SK-N-SH treated with all-trans-retinoic acid at 6 μM for 48 hours (cell line): ENCODE measurements around the gene GRB7.

Source experiments
- ATAC-seq: fragments of 200-7000 bp; cut with Tn5 transposase; 3 replicates; pipeline ENCODE4 v1.9.1; 2020; ENCODE audit warnings: mild to moderate bottlenecking, moderate library complexity
- ARNTL ChIP-seq: fragments of 450-650 bp; formaldehyde crosslinking; IDR thresholded peaks from 2 replicates; pipeline ENCODE4 v1.5.0; 2020; ENCODE audit warnings: low read depth, mild to moderate bottlenecking, moderate library complexity, borderline replicate concordance
- BACH2 ChIP-seq: fragments of 250-450 bp; sonication (Bioruptor Pico); IDR thresholded peaks from 2 replicates; pipeline ENCODE4 v1.9.0; 2021; ENCODE audit warnings: mild to moderate bottlenecking, borderline replicate concordance
- CREB5 ChIP-seq: fragments of 250-450 bp; sonication (Bioruptor Pico); IDR thresholded peaks from 2 replicates; pipeline ENCODE4 v1.5.1; 2020; ENCODE audit warnings: low read depth, mild to moderate bottlenecking, moderate library complexity
- CSDC2 ChIP-seq: fragments of 250-450 bp; sonication (Bioruptor Pico); IDR thresholded peaks from 2 replicates; pipeline ENCODE4 v1.5.0; 2020; ENCODE audit warnings: mild to moderate bottlenecking, moderate library complexity
- ESRRG ChIP-seq: fragments of 250-450 bp; sonication (Bioruptor Pico); IDR thresholded peaks from 2 replicates; pipeline ENCODE4 v1.6.1; 2021; ENCODE audit warnings: mild to moderate bottlenecking
- GLIS3 ChIP-seq: fragments of 250-450 bp; sonication (Bioruptor Pico); IDR thresholded peaks from 2 replicates; pipeline ENCODE4 v1.5.0; 2020; ENCODE audit warnings: mild to moderate bottlenecking, moderate library complexity
- ISL1 ChIP-seq: fragments of 250-450 bp; sonication (Bioruptor Pico); IDR thresholded peaks from 2 replicates; pipeline ENCODE4 v2.1.2; 2022; ENCODE audit warnings: mild to moderate bottlenecking, moderate library complexity
- OSR1 ChIP-seq: fragments of 250-450 bp; sonication (Bioruptor Pico); IDR thresholded peaks from 2 replicates; pipeline ENCODE4 v1.8.0; 2022; ENCODE audit warnings: moderate library complexity, mild to moderate bottlenecking, inconsistent platforms
- POU6F1 ChIP-seq: fragments of 250-450 bp; sonication (Bioruptor Pico); IDR thresholded peaks from 2 replicates; pipeline ENCODE4 v1.8.0; 2021; ENCODE audit warnings: low read depth, mild to moderate bottlenecking, moderate library complexity, borderline replicate concordance
- PPARA ChIP-seq: fragments of 250-450 bp; sonication (Bioruptor Pico); IDR thresholded peaks from 2 replicates; pipeline ENCODE4 v1.5.0; 2020; ENCODE audit warnings: mild to moderate bottlenecking, borderline replicate concordance
- SNAI2 ChIP-seq: fragments of 250-450 bp; sonication (Bioruptor Pico); IDR thresholded peaks from 2 replicates; pipeline ENCODE4 v1.5.0; 2020; ENCODE audit warnings: mild to moderate bottlenecking, moderate library complexity
- TCF4 ChIP-seq: fragments of 250-450 bp; sonication (Bioruptor Pico); IDR thresholded peaks from 2 replicates; pipeline ENCODE4 v1.8.0; 2021; ENCODE audit warnings: mild to moderate bottlenecking, moderate library complexity, borderline replicate concordance
- TOX ChIP-seq: fragments of 250-450 bp; sonication (Bioruptor Pico); IDR thresholded peaks from 2 replicates; pipeline ENCODE4 v1.8.0; 2021; ENCODE audit warnings: mild to moderate bottlenecking, moderate library complexity, borderline replicate concordance
- ZC3H10 ChIP-seq: fragments of 250-450 bp; sonication (Bioruptor Pico); IDR thresholded peaks from 2 replicates; pipeline ENCODE4 v1.5.1; 2021; ENCODE audit warnings: mild to moderate bottlenecking, moderate library complexity
- ZNF70 ChIP-seq: fragments of 450-650 bp; formaldehyde crosslinking; IDR thresholded peaks from 2 replicates; pipeline ENCODE4 v1.5.0; 2020; ENCODE audit warnings: mild to moderate bottlenecking, moderate library complexity
- ZNF8 ChIP-seq: fragments of 450-650 bp; formaldehyde crosslinking; IDR thresholded peaks from 2 replicates; pipeline ENCODE4 v1.5.0; 2020; ENCODE audit warnings: mild to moderate bottlenecking, moderate library complexity
- TF ChIP-seq, protein P1 (sequence below): fragments of 250-450 bp; sonication (Bioruptor Pico); IDR thresholded peaks from 2 replicates; pipeline ENCODE4 v1.5.0; 2020; ENCODE audit warnings: mild to moderate bottlenecking, moderate library complexity
- TF ChIP-seq, protein P2 (sequence below): fragments of 250-450 bp; sonication (Bioruptor Pico); IDR thresholded peaks from 2 replicates; pipeline ENCODE4 v1.8.0; 2020; ENCODE audit warnings: mild to moderate bottlenecking, moderate library complexity, borderline replicate concordance
- TF ChIP-seq, protein P3 (sequence below): fragments of 250-450 bp; sonication (Bioruptor Pico); IDR thresholded peaks from 2 replicates; pipeline ENCODE4 v1.5.1; 2021; ENCODE audit warnings: mild to moderate bottlenecking, moderate library complexity

Gene GRB7

DNA sequence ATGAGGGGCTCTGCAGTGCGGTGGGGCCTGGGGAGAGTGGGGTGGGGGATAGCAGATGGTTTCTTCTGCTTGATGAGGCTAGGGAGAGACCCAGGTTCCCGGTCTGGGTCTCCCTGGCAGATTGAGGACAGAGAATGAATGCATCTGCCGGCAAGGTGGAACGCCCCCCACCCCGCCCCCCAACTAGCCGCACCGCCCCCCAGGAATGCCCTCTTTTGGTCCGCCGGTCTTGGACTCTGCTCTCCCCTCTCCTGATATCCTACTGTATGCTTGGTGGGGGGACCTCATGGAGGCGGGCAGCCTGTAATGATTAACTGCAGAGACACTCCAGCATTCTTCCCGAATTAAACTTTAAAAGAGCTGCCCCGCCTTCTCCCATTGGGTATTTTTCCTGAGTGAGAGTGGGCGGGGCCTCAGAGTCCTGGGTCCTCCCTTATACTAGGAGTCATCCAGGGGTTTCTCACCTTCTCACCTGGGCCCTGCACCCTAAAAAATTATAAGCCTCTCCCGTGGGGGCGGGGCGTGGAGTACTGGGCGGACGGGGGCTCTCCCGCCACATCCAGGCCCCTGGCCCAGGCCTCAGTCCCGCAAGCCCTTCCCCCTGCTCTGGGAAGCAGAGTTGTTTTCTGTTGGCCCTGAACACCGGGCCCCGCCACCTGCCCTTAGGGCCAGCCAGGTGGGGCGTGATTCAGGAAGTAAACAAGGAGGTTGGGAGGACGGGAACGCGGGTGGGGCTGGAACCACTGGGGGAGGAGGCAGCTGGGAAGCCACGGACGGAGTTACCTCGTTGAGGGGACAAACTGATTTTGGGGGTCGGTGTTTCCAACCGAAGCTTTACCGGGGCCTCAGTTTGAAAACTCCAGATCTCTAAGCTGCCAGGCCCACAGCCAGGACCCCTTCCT, 1.5 kb downstream of the GRB7 start (continued):
- TF ChIP-seq, protein P1, sequence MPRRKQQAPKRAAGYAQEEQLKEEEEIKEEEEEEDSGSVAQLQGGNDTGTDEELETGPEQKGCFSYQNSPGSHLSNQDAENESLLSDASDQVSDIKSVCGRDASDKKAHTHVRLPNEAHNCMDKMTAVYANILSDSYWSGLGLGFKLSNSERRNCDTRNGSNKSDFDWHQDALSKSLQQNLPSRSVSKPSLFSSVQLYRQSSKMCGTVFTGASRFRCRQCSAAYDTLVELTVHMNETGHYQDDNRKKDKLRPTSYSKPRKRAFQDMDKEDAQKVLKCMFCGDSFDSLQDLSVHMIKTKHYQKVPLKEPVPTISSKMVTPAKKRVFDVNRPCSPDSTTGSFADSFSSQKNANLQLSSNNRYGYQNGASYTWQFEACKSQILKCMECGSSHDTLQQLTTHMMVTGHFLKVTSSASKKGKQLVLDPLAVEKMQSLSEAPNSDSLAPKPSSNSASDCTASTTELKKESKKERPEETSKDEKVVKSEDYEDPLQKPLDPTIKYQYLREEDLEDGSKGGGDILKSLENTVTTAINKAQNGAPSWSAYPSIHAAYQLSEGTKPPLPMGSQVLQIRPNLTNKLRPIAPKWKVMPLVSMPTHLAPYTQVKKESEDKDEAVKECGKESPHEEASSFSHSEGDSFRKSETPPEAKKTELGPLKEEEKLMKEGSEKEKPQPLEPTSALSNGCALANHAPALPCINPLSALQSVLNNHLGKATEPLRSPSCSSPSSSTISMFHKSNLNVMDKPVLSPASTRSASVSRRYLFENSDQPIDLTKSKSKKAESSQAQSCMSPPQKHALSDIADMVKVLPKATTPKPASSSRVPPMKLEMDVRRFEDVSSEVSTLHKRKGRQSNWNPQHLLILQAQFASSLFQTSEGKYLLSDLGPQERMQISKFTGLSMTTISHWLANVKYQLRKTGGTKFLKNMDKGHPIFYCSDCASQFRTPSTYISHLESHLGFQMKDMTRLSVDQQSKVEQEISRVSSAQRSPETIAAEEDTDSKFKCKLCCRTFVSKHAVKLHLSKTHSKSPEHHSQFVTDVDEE (CRISPR knock-in tag), result no peak

DNA sequence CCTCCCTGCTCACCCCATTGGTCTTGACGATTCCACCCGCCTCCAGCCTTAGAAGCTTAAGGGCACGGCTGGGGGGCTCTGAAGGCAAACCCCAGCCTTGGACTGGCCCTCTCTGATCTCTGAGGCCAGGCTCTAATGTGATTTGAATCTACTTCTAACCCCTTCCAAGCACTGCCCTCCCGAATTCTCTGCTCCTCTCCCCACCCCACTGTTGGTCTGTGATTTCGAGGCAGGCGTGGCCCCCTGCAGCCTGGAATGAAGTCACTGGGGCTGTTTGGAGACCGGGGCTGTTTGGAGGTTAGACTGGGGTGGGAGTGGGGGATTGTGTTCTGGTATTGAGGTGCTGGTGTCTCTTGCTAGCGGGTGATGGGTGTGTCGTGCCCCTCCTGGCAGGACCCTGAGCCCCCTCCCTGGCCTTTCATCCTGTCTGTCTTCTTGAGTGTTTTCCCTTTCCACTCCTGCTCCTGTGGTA, 2.2 kb downstream of the GRB7 start:
- no peak for ATAC-seq
- TF ChIP-seq ZC3H10 (CRISPR knock-in tag), result no peak
- no peak for TF ChIP-seq SNAI2 (CRISPR knock-in tag)
- no peak for TF ChIP-seq ZNF8 (CRISPR knock-in tag)
- no peak for TF ChIP-seq ZNF70 (CRISPR knock-in tag)
- no peak for TF ChIP-seq TOX (CRISPR knock-in tag)
- TF ChIP-seq OSR1 (CRISPR knock-in tag), result no peak
- no peak for TF ChIP-seq PPARA (CRISPR knock-in tag)
- no peak for TF ChIP-seq BACH2 (CRISPR knock-in tag)
- no peak for TF ChIP-seq TCF4 (CRISPR knock-in tag)
- no peak for TF ChIP-seq POU6F1
- TF ChIP-seq, protein P2, sequence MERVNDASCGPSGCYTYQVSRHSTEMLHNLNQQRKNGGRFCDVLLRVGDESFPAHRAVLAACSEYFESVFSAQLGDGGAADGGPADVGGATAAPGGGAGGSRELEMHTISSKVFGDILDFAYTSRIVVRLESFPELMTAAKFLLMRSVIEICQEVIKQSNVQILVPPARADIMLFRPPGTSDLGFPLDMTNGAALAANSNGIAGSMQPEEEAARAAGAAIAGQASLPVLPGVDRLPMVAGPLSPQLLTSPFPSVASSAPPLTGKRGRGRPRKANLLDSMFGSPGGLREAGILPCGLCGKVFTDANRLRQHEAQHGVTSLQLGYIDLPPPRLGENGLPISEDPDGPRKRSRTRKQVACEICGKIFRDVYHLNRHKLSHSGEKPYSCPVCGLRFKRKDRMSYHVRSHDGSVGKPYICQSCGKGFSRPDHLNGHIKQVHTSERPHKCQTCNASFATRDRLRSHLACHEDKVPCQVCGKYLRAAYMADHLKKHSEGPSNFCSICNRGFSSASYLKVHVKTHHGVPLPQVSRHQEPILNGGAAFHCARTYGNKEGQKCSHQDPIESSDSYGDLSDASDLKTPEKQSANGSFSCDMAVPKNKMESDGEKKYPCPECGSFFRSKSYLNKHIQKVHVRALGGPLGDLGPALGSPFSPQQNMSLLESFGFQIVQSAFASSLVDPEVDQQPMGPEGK (CRISPR knock-in tag), result no peak
- TF ChIP-seq, protein P3, sequence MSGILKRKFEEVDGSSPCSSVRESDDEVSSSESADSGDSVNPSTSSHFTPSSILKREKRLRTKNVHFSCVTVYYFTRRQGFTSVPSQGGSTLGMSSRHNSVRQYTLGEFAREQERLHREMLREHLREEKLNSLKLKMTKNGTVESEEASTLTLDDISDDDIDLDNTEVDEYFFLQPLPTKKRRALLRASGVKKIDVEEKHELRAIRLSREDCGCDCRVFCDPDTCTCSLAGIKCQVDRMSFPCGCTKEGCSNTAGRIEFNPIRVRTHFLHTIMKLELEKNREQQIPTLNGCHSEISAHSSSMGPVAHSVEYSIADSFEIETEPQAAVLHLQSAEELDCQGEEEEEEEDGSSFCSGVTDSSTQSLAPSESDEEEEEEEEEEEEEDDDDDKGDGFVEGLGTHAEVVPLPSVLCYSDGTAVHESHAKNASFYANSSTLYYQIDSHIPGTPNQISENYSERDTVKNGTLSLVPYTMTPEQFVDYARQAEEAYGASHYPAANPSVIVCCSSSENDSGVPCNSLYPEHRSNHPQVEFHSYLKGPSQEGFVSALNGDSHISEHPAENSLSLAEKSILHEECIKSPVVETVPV (CRISPR knock-in tag), result no peak
- TF ChIP-seq ISL1 (CRISPR knock-in tag), result no peak
- TF ChIP-seq, protein P1 (CRISPR knock-in tag), result no peak
- no peak for TF ChIP-seq ARNTL
- TF ChIP-seq GLIS3 (CRISPR knock-in tag), result no peak
- no peak for TF ChIP-seq CSDC2 (CRISPR knock-in tag)
- TF ChIP-seq CREB5 (CRISPR knock-in tag), result no peak
- no peak for TF ChIP-seq ESRRG (CRISPR knock-in tag)
